HG02798 (cell line): ENCODE data around the gene FHAD1.

Source experiments
- ATAC-seq: cut with Tn5 transposase; IDR thresholded peaks from one replicate; pipeline ENCODE4 v1.9.1; 2021; ENCODE audit warnings: mild to moderate bottlenecking; ENCODE audit not compliant: unreplicated experiment, poor library complexity

FHAD1 gene

GRCh38 chr1:15244813-15245212, 2.2 kb upstream of the FHAD1 start:
- ATAC-seq, result no peak

GRCh38 chr1:15245593-15246360, 1.2 kb upstream of the FHAD1 start:
- ATAC-seq, result no peak

GRCh38 chr1:15248216-15248615, 1.2 kb downstream of the FHAD1 start:
- ATAC-seq, result no peak

- no peak for ATAC-seq
These were observed 2.1 kb downstream of the FHAD1 start for GRCh38 chr1:15249081-15249480.

- ATAC-seq, result no peak
These were observed 5.1 kb downstream of the FHAD1 start for GRCh38 chr1:15251857-15252835.

- ATAC-seq, result no peak
These were observed 7.5 kb downstream of the FHAD1 start for GRCh38 chr1:15254559-15254958.

GRCh38 chr1:15255582-15256149, 8.6 kb downstream of the FHAD1 start:
- no peak for ATAC-seq

- no peak for ATAC-seq
These were observed 9.6 kb downstream of the FHAD1 start for GRCh38 chr1:15256584-15256983.

- no peak for ATAC-seq
These were observed 10.3 kb downstream of the FHAD1 start for GRCh38 chr1:15257309-15257708.

GRCh38 chr1:15258833-15259621, 12.0 kb downstream of the FHAD1 start:
- ATAC-seq, result no peak

- no peak for ATAC-seq
These were observed 12.6 kb downstream of the FHAD1 start for GRCh38 chr1:15259622-15260007.

GRCh38 chr1:15260418-15261154, 13.6 kb downstream of the FHAD1 start:
- ATAC-seq, result no peak

GRCh38 chr1:15261155-15262002, 14.4 kb downstream of the FHAD1 start:
- ATAC-seq, result no peak

- ATAC-seq, result no peak
These were observed 15.0 kb downstream of the FHAD1 start for GRCh38 chr1:15262003-15262377.

- no peak for ATAC-seq
These were observed 15.7 kb downstream of the FHAD1 start for GRCh38 chr1:15262706-15263105.

GRCh38 chr1:15264769-15265168, 17.7 kb downstream of the FHAD1 start:
- ATAC-seq, result no peak

- ATAC-seq, result no peak
These were observed 24.2 kb downstream of the FHAD1 start for GRCh38 chr1:15271196-15271595.

- no peak for ATAC-seq
These were observed 25.2 kb downstream of the FHAD1 start for GRCh38 chr1:15272009-15272781.
